IMR-90 (cell line): ENCODE results near the gene NEU1. TPM values are rescaled to one million over a fixed set of nuclear protein-coding genes. Genes with fewer than 3 reads are reported as not detected.

Experiments used
- ATAC-seq: fragments of 200-7000 bp; cut with Tn5 transposase; 2 replicates; pipeline ENCODE4 v1.9.1; 2020; ENCODE audit warnings: low read depth, mild to moderate bottlenecking, moderate library complexity
- BruUV-seq: library from RNA; stranded (reverse); fragments of 400-500 nt; replicated peaks from 2 replicates; lab custom pipeline; 2021; lab: Mats Ljungman, UMichigan
- CTCF ChIA-PET: fragments of 300-600 bp; formaldehyde crosslinking; extraction: SDS; loops from one replicate; lab custom pipeline; 2021; ENCODE audit warnings: antibody characterized with exemption; lab: Yijun Ruan, JAX
- POLR2A ChIA-PET: fragments of 300-600 bp; sonication (Branson Sonifier 250); formaldehyde crosslinking; loops from one replicate; lab custom pipeline; 2022; ENCODE audit warnings: antibody characterized with exemption; ENCODE audit not compliant: unreplicated experiment; lab: Charles Lee
- DNase-seq: peaks from one replicate; pipeline ENCODE4 v3.0.0; 2013
- H2AFZ ChIP-seq: replicated peaks from 2 replicates; pipeline ENCODE3; 2013; ENCODE audit warnings: low read length, mild to moderate bottlenecking; ENCODE audit not compliant: poor library complexity
- H2AK5ac ChIP-seq: 2 replicates; pipeline ENCODE4 v1.6.1; 2013; ENCODE audit warnings: low read depth, low read length, inconsistent platforms
- H2AK9ac ChIP-seq: replicated peaks from 2 replicates; pipeline ENCODE3; 2013; ENCODE audit warnings: mild to moderate bottlenecking, low read depth, low read length, moderate library complexity; ENCODE audit not compliant: poor library complexity
- H2BK120ac ChIP-seq: 2 replicates; pipeline ENCODE4 v1.6.1; 2013; ENCODE audit warnings: low read depth, low read length, inconsistent platforms
- H2BK15ac ChIP-seq: 3 replicates; pipeline ENCODE4 v1.6.1; 2013; ENCODE audit warnings: low read depth, low read length, inconsistent platforms
- H2BK20ac ChIP-seq: 2 replicates; pipeline ENCODE4 v1.6.1; 2013; ENCODE audit warnings: low read depth, mild to moderate bottlenecking, inconsistent platforms, low read length, moderate library complexity
- H2BK5ac ChIP-seq: 2 replicates; pipeline ENCODE4 v1.6.1; 2013; ENCODE audit warnings: mild to moderate bottlenecking, low read depth, low read length, inconsistent platforms; ENCODE audit not compliant: poor library complexity, severe bottlenecking
- H3K14ac ChIP-seq: replicated peaks from 2 replicates; pipeline ENCODE4 v1.6.1; 2013; ENCODE audit warnings: low read depth, low read length, inconsistent platforms
- H3K18ac ChIP-seq: 2 replicates; pipeline ENCODE4 v1.6.1; 2013; ENCODE audit warnings: low read depth, low read length, control low read depth
- H3K23ac ChIP-seq: 2 replicates; pipeline ENCODE4 v1.6.1; 2013; ENCODE audit warnings: low read depth, low read length, inconsistent platforms
- H3K27ac ChIP-seq: 2 replicates; pipeline ENCODE4 v1.5.1; 2013; ENCODE audit warnings: mild to moderate bottlenecking, control low read depth, low read length; ENCODE audit not compliant: insufficient read depth
- H3K27me3 ChIP-seq: 2 replicates; pipeline ENCODE4 v1.6.1; 2013; ENCODE audit warnings: low read length; ENCODE audit not compliant: control insufficient read depth, insufficient read depth
- H3K36me3 ChIP-seq: 2 replicates; pipeline ENCODE4 v1.6.1; 2013; ENCODE audit warnings: low read length, mixed read lengths; ENCODE audit not compliant: control insufficient read depth, insufficient read depth
- H3K4ac ChIP-seq: 2 replicates; pipeline ENCODE4 v1.6.1; 2013; ENCODE audit warnings: low read depth, low read length, inconsistent platforms
- H3K4me1 ChIP-seq: 2 replicates; pipeline ENCODE4 v1.6.1; 2013; ENCODE audit warnings: low read length, mixed read lengths; ENCODE audit not compliant: control insufficient read depth, insufficient read depth
- H3K4me2 ChIP-seq: 2 replicates; pipeline ENCODE4 v1.6.1; 2013; ENCODE audit warnings: low read depth, mild to moderate bottlenecking, control low read depth, low read length, moderate library complexity
- H3K4me3 ChIP-seq: 2 replicates; pipeline ENCODE4 v1.5.1; 2013; ENCODE audit warnings: low read depth, mild to moderate bottlenecking, control low read depth, low read length, moderate library complexity; ENCODE audit not compliant: insufficient read depth
- H3K56ac ChIP-seq: 2 replicates; pipeline ENCODE4 v1.6.1; 2013; ENCODE audit warnings: low read length, inconsistent platforms; ENCODE audit not compliant: insufficient read depth; ENCODE audit errors: extremely low read depth
- H3K79me1 ChIP-seq, 2 experiments: 2 replicates each; pipeline ENCODE4 v1.6.1; 2013; ENCODE audit warnings: low read length in 2 of 2, inconsistent platforms in 1 of 2, low read depth in 1 of 2
- H3K9ac ChIP-seq: 2 replicates; pipeline ENCODE4 v1.6.1; 2013; ENCODE audit warnings: low read depth, low read length, control low read depth
- H3K9me1 ChIP-seq: 2 replicates; pipeline ENCODE4 v1.6.1; 2013; ENCODE audit warnings: low read length, inconsistent platforms; ENCODE audit not compliant: insufficient read depth
- H3K9me3 ChIP-seq: 2 replicates; pipeline ENCODE4 v1.6.1; 2013; ENCODE audit warnings: low read length; ENCODE audit not compliant: control insufficient read depth, insufficient read depth
- H4K20me1 ChIP-seq: 2 replicates; pipeline ENCODE4 v1.6.1; 2013; ENCODE audit warnings: low read length, inconsistent platforms; ENCODE audit not compliant: insufficient read depth
- H4K5ac ChIP-seq: 2 replicates; pipeline ENCODE4 v1.6.1; 2013; ENCODE audit warnings: mild to moderate bottlenecking, low read depth, low read length, control low read depth
- H4K8ac ChIP-seq, 2 experiments: 2 replicates each; pipeline ENCODE4 v1.6.1; 2013; ENCODE audit warnings: low read depth in 2 of 2, low read length in 2 of 2, control low read depth in 1 of 2, inconsistent platforms in 1 of 2
- H4K91ac ChIP-seq: 2 replicates; pipeline ENCODE4 v1.6.1; 2013; ENCODE audit warnings: low read depth, low read length, inconsistent platforms; ENCODE audit not compliant: insufficient read depth
- NFE2L2 ChIP-seq: fragments of 150-350 bp; IDR thresholded peaks from 2 replicates; pipeline ENCODE4 v1.6.1; 2016; ENCODE audit warnings: low read depth, mild to moderate bottlenecking, low read length
- WGBS, 2 experiments: methylation state at CpG; one replicate each; pipeline versions ENCODE4 v1.1.5 to v1.1.7; 2013; ENCODE audit warnings: missing lambda C conversion rate in 2 of 2; ENCODE audit not compliant: insufficient read length in 1 of 2; ENCODE audit errors: extremely low coverage in 2 of 2; 5-methylcytosine and 5-hydroxymethylcytosine counted together
- dilution Hi-C: fragments of 300-500 bp; cut with HindIII; formaldehyde crosslinking; loops from one replicate; pipeline ENCODE4 v1.14.3; 2018; ENCODE audit warnings: low sequenced_read_pairs; ENCODE audit not compliant: unreplicated experiment
- in situ Hi-C: fragments of 300-500 bp; cut with MboI; formaldehyde crosslinking; loops from 3 replicates; pipeline ENCODE4 v1.14.3; 2019; ENCODE audit warnings: low sequenced_read_pairs, inconsistent platforms, mixed read lengths
- intact Hi-C: fragments of 100-400 bp; cut with micrococcal nuclease; formaldehyde crosslinking; loops from 2 replicates; pipeline ENCODE4 v1.10.0; 2022
- polyA plus RNA-seq, 3 experiments: library from polyadenylated mRNA; depleted of rRNA; stranded (reverse); fragments of >200 nt; gene quantifications; 2 replicates each; pipeline ENCODE4 v1.2.3, GENCODE V29; 2012; ENCODE audit warnings: low replicate concordance in 1 of 3
- total RNA-seq: library from RNA; depleted of rRNA; stranded (reverse); fragments of >200 nt; gene quantifications from 2 replicates; pipeline ENCODE4 v1.2.3, GENCODE V29; 2012

NEU1 gene
- total and polyA plus RNA-seq, 2 of the 4 experiments (the other 2 are of a cell fraction): 28.5 to 36.2 TPM

GRCh38 chr6:31892821-31893220 lies 30.2 kb upstream of the NEU1 start:
- Histone ChIP-seq H2BK5ac (no peak overlapping the region), H3K9ac (no peak overlapping the region), H3K14ac (no peak overlapping the region), H2AFZ (no peak overlapping the region), H3K79me1 (peaks cover 17 to 24% of the 10 kb centered on the region in 2 experiments), H3K4me3 (no peak overlapping the region), H2BK15ac (no peak overlapping the region), H4K8ac (no peak overlapping the region), H2BK20ac (no peak overlapping the region), H3K36me3 (peaks cover 44% of the 10 kb centered on the region), H2BK120ac (no peak overlapping the region), H3K56ac (no peak overlapping the region), H3K4ac (no peak overlapping the region), H3K27me3 (no peaks in the 10 kb centered on the region), H2AK9ac (no peak overlapping the region), H4K20me1 (peaks cover 4% of the 10 kb centered on the region), H3K9me1 (no peaks in the 10 kb centered on the region), H3K18ac (no peak overlapping the region), H3K4me2 (no peak overlapping the region), H3K9me3 (no peaks in the 10 kb centered on the region), H4K91ac (no peak overlapping the region), H3K4me1 (peaks cover 2% of the 10 kb centered on the region; the same call in 1 of the 2 replicates), H4K5ac (no peak overlapping the region), H2AK5ac (no peak overlapping the region), H3K23ac (no peak overlapping the region), H3K27ac (no peak overlapping the region)
- in situ Hi-C loops (no loop called here), intact Hi-C loops (no loop called here), dilution Hi-C loops (no loop called here)
- DNase-seq (no peak), ATAC-seq (no peak)
- no peak for TF ChIP-seq NFE2L2
- 93% methylated on average over 5 of the region's 6 CpGs; no CpG with 5 or more reads in 1 of the 2 experiments for WGBS, 2 experiments
- ChIA-PET POLR2A (no interaction called here), CTCF (no interaction called here)
- no TSS peak for BruUV-seq
